Bronchial epithelial cell (primary cell): ENCODE measurements around the gene GRID2. TPM values are rescaled to one million over a fixed set of nuclear protein-coding genes. Genes with fewer than 3 reads are reported as not detected.

ENCODE experiments used
- DNase-seq: peaks from one replicate; pipeline ENCODE4 v3.0.0-alpha.2; 2010; ENCODE audit warnings: low read depth
- FAIRE-seq: peaks from 2 replicates; lab custom pipeline; 2011; peaks lifted over from hg19 to GRCh38; lab: Jason Lieb, UNC
- H3K27me3 ChIP-seq: 2 replicates; pipeline ENCODE4 v1.5.1; 2011; ENCODE audit warnings: low read length; ENCODE audit not compliant: control insufficient read depth, insufficient read depth
- H3K36me3 ChIP-seq: 2 replicates; pipeline ENCODE4 v1.5.1; 2011; ENCODE audit warnings: low read length; ENCODE audit not compliant: control insufficient read depth, insufficient read depth
- H3K4me3 ChIP-seq: 2 replicates; pipeline ENCODE4 v1.5.1; 2011; ENCODE audit warnings: mild to moderate bottlenecking, low read depth, low read length, control low read depth
- CTCF ChIP-seq: IDR thresholded peaks from 2 replicates; pipeline ENCODE4 v1.5.1; 2011; ENCODE audit warnings: mild to moderate bottlenecking, moderate library complexity, low read length, control low read depth, inconsistent platforms; ENCODE audit not compliant: insufficient read depth, severe bottlenecking
- total RNA-seq: library from RNA; depleted of rRNA; stranded (reverse); fragments of >200 nt; gene quantifications from 2 replicates; pipeline ENCODE4 v1.2.1, GENCODE V29; 2014

GRID2 gene
- total RNA-seq, 1 donor from 2014 or later, result not detected

GRCh38 chr4:93777081-93777460 lies 1473.3 kb downstream of the GRID2 start:
- no peak overlapping the region for H3K4me3 ChIP-seq
- peak; percentile 18 for FAIRE-seq
- TF ChIP-seq CTCF, result no peak
- no peaks in the 10 kb centered on the region for H3K27me3 ChIP-seq
- peak; percentile 63 for DNase-seq
- H3K36me3 ChIP-seq, result no peaks in the 10 kb centered on the region

GRCh38 chr4:93779228-93779627 lies 1475.5 kb downstream of the GRID2 start:
- DNase-seq (no peak), FAIRE-seq (no peak)
- no peaks in the 10 kb centered on the region for H3K36me3 ChIP-seq
- no peak for TF ChIP-seq CTCF
- H3K4me3 ChIP-seq, result no peak overlapping the region
- no peaks in the 10 kb centered on the region for H3K27me3 ChIP-seq

- DNase-seq (no peak), FAIRE-seq (peak; percentile 55)
- Histone ChIP-seq H3K4me3 (no peak overlapping the region), H3K36me3 (no peaks in the 10 kb centered on the region), H3K27me3 (no peaks in the 10 kb centered on the region)
- no peak for TF ChIP-seq CTCF
Measured at GRCh38 chr4:93780080-93780479, 1476.3 kb downstream of the GRID2 start.

GRCh38 chr4:93781198-93781597 lies 1477.4 kb downstream of the GRID2 start:
- H3K36me3 ChIP-seq, result no peaks in the 10 kb centered on the region
- TF ChIP-seq CTCF, result no peak
- FAIRE-seq (no peak), DNase-seq (no peak)
- H3K4me3 ChIP-seq, result no peak overlapping the region
- H3K27me3 ChIP-seq, result no peaks in the 10 kb centered on the region

GRCh38 chr4:93786149-93786548 lies 1482.4 kb downstream of the GRID2 start:
- H3K4me3 ChIP-seq, result no peak overlapping the region
- H3K27me3 ChIP-seq, result no peaks in the 10 kb centered on the region
- FAIRE-seq (no peak), DNase-seq (no peak)
- TF ChIP-seq CTCF, result no peak
- H3K36me3 ChIP-seq, result no peaks in the 10 kb centered on the region

- no peak for FAIRE-seq
- DNase-seq, result peak; percentile 40
- Histone ChIP-seq H3K4me3 (no peak overlapping the region), H3K36me3 (no peaks in the 10 kb centered on the region), H3K27me3 (no peaks in the 10 kb centered on the region)
- peak; percentile 47 for TF ChIP-seq CTCF
Measured at GRCh38 chr4:93788712-93789111, 1484.9 kb downstream of the GRID2 start.
